Body of pancreas (tissue), 4 donors: ENCODE data around the gene PAK5.

Experiments
- CTCF ChIP-seq, 7 experiments: fragments of 450-650 bp in 4 of 7; fragments of 200-600 bp in 3 of 7; sonication (generic) in 3 of 7; IDR thresholded peaks; one replicate each; pipeline ENCODE4 v1.5.1; 2016 to 2019; ENCODE audit warnings: antibody characterized with exemption in 7 of 7
- POLR2A ChIP-seq, 3 donors: fragments of 450-650 bp; IDR thresholded peaks; one replicate each; pipeline ENCODE4 v1.6.1; 2016; ENCODE audit warnings: antibody characterized with exemption in 3 of 3, mild to moderate bottlenecking in 2 of 3

- TF ChIP-seq POLR2A (IDR thresholded peaks at IDR 0.05) (no peak), CTCF (IDR thresholded peaks at IDR 0.05) (no peak)
Measured at GRCh38 chr20:9508696-9509178, 330.1 kb downstream of the PAK5 start.
